ENCODE data around the gene REM1.

DNA sequence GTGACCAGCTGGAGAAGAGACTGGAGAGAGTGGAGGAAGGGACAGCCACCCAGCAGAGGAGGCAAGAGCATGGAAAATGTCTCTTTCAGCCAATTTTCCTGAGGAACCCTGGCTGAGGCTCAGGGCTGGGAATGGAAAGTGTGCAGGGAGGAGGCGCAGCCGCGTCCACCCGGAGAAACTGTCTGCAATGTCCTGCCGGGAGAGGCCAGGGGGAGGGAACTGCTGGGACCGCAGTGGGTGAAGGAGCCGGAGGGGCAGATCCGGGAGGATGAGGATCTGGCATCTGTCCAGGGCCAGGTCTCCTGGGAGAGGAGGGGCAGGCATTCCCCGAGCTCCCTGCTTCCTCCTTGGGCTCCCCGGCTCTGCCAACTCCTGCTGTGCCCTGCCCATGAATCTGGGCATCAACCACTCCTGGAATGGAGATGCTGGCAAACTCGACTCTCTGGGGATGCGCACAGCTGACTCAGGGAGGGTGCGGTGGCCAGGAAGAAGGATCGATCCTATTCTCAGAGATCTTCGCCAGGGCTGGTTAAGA, 21.7 kb downstream of the REM1 start:
- TF ChIP-seq ZNF8 (CRISPR knock-in tag; IDR thresholded peaks at IDR 0.05) (no peak), ZFP3 (CRISPR knock-in tag; IDR thresholded peaks at IDR 0.05) (no peak), PPARA (CRISPR knock-in tag; IDR thresholded peaks at IDR 0.05; ENCODE audit: borderline replicate concordance) (no peak), BACH2 (CRISPR knock-in tag; IDR thresholded peaks at IDR 0.05; ENCODE audit: borderline replicate concordance) (no peak), ESRRG (CRISPR knock-in tag; IDR thresholded peaks at IDR 0.05) (no peak), RARB (CRISPR knock-in tag; IDR thresholded peaks at IDR 0.05) (no peak), SNAI2 (CRISPR knock-in tag; IDR thresholded peaks at IDR 0.05) (no peak), ZFP30 (CRISPR knock-in tag; IDR thresholded peaks at IDR 0.05) (no peak), ARNTL (CRISPR knock-in tag; IDR thresholded peaks at IDR 0.05; ENCODE audit: borderline replicate concordance, low read depth) (no peak), OSR1 (CRISPR knock-in tag; IDR thresholded peaks at IDR 0.05) (no peak), ZNF565 (CRISPR knock-in tag; conservative IDR thresholded peaks at IDR 0.05; ENCODE audit: low read depth) (no peak)
- TF ChIP-seq, protein P1, sequence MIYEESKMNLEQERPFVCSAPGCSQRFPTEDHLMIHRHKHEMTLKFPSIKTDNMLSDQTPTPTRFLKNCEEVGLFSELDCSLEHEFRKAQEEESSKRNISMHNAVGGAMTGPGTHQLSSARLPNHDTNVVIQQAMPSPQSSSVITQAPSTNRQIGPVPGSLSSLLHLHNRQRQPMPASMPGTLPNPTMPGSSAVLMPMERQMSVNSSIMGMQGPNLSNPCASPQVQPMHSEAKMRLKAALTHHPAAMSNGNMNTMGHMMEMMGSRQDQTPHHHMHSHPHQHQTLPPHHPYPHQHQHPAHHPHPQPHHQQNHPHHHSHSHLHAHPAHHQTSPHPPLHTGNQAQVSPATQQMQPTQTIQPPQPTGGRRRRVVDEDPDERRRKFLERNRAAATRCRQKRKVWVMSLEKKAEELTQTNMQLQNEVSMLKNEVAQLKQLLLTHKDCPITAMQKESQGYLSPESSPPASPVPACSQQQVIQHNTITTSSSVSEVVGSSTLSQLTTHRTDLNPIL (CRISPR knock-in tag; IDR thresholded peaks at IDR 0.05; ENCODE audit: low read depth) = no peak
- TF ChIP-seq, protein P2, sequence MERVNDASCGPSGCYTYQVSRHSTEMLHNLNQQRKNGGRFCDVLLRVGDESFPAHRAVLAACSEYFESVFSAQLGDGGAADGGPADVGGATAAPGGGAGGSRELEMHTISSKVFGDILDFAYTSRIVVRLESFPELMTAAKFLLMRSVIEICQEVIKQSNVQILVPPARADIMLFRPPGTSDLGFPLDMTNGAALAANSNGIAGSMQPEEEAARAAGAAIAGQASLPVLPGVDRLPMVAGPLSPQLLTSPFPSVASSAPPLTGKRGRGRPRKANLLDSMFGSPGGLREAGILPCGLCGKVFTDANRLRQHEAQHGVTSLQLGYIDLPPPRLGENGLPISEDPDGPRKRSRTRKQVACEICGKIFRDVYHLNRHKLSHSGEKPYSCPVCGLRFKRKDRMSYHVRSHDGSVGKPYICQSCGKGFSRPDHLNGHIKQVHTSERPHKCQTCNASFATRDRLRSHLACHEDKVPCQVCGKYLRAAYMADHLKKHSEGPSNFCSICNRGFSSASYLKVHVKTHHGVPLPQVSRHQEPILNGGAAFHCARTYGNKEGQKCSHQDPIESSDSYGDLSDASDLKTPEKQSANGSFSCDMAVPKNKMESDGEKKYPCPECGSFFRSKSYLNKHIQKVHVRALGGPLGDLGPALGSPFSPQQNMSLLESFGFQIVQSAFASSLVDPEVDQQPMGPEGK (CRISPR knock-in tag; IDR thresholded peaks at IDR 0.05; ENCODE audit: borderline replicate concordance) = no peak
- TF ChIP-seq, protein P3, sequence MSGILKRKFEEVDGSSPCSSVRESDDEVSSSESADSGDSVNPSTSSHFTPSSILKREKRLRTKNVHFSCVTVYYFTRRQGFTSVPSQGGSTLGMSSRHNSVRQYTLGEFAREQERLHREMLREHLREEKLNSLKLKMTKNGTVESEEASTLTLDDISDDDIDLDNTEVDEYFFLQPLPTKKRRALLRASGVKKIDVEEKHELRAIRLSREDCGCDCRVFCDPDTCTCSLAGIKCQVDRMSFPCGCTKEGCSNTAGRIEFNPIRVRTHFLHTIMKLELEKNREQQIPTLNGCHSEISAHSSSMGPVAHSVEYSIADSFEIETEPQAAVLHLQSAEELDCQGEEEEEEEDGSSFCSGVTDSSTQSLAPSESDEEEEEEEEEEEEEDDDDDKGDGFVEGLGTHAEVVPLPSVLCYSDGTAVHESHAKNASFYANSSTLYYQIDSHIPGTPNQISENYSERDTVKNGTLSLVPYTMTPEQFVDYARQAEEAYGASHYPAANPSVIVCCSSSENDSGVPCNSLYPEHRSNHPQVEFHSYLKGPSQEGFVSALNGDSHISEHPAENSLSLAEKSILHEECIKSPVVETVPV (CRISPR knock-in tag; IDR thresholded peaks at IDR 0.05) = no peak
